Measurements from ENCODE around the gene TMEM202.
A peak's percentile ranks its signal among the peaks of the same experiment; 100 is the strongest.
"Not testable (repeated sequence)": the region's sequence is repeated elsewhere in the genome, so short reads cannot be mapped to it uniquely, and the experiment has no call there.

The TMEM202 gene

DNA sequence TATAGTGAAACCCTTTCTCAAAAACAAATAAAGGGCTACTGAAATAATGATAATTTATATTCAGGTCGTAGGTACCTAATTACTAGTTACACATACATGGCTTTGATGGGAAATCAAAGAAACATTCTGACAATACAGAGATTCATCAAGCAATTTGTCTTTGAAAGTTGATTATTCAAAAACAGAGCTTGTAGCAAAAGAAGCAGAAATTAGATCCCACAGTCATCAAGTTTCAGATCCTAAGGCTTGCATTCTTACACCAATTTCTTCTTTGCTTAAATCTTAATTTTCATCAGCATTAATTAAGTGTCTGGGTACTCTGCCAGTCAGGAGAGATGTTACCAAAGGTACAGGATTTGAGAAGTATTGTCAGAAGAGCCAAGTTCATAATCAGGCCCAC is 20.8 kb upstream of the TMEM202 start:
- TF ChIP-seq, protein P1, sequence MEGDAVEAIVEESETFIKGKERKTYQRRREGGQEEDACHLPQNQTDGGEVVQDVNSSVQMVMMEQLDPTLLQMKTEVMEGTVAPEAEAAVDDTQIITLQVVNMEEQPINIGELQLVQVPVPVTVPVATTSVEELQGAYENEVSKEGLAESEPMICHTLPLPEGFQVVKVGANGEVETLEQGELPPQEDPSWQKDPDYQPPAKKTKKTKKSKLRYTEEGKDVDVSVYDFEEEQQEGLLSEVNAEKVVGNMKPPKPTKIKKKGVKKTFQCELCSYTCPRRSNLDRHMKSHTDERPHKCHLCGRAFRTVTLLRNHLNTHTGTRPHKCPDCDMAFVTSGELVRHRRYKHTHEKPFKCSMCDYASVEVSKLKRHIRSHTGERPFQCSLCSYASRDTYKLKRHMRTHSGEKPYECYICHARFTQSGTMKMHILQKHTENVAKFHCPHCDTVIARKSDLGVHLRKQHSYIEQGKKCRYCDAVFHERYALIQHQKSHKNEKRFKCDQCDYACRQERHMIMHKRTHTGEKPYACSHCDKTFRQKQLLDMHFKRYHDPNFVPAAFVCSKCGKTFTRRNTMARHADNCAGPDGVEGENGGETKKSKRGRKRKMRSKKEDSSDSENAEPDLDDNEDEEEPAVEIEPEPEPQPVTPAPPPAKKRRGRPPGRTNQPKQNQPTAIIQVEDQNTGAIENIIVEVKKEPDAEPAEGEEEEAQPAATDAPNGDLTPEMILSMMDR (IDR thresholded peaks at IDR 0.05; ENCODE audit: control insufficient read depth, extremely low read depth, insufficient read depth), result no peak
- no peak overlapping the region for H3K4me3 ChIP-seq (ENCODE audit: low read depth, low read length)
- DNase-seq (ENCODE audit: low read depth), result no peak

DNA sequence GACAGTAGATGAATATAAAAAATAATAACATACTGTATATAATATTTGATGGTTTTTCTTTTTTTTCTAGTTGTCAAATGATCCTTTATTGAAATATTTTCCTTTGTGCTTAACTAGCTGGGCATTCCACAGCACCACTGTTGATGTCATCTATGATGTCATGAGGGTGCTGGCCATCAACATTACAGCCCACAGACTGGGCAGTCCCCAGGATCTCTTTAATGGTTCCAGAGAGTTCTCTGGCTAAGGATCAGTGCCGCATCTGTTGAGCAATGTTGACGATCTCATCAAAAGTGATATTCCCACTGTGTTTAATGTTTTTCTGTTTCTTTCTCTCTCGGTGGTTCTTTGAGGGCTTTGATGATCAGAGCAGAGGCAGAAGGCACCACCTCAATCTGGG is 19.0 kb upstream of the TMEM202 start:
- not testable (repeated sequence) for H3K4me3 ChIP-seq (ENCODE audit: low read depth, low read length); DNase-seq (ENCODE audit: low read depth)

DNA sequence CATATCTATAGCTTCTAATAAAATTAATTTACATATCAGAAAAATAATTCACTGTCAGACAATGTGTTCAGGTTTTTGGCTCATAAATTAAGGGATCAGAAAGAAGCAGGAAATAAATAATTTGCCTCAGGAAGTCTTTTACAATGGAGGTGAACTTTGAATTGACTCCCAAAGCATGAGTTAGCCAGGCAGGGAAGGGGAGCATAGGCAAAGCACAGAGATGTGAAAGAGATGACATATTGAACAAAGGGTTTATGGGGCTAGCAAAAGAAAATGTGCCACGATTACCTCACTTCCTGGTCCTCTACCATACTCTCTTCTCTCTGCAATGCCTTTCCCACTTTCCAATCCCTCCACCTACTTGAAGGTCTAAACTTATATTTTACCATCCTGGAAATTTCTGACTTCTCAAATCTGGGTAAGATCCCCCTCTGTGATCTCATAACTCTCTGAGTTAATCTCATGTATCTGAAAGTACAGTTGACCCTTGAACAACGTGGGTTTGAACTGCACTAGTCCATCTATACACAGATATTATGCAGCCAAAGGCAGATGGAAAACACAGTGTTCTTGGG is 18.2 kb upstream of the TMEM202 start:
- H3K4me3 ChIP-seq (ENCODE audit: low read depth, low read length), result no peak overlapping the region
- TF ChIP-seq, protein P1 (IDR thresholded peaks at IDR 0.05; ENCODE audit: control insufficient read depth, extremely low read depth, insufficient read depth), result no peak
- DNase-seq (ENCODE audit: low read depth), result no peak

DNA sequence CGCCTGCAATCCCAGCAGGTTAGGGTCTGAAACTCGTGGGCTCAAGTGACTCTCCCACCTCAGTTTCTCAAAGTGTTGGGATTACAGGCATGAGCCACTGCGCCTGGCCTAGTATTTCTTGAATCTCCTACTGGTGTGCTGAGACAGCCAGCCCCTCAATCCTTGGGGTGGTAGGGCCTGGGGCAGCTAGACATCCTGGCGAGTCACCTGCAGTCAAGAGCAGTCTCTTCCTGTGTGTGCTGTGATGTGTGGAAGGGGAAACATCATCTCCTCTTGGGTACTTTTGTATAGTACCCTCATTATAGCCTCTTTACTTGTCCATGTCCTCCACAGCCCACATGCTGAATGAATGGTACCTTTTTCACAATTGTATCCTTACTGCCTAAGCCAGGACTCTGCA is 17.4 kb upstream of the TMEM202 start:
- TF ChIP-seq, protein P1 (IDR thresholded peaks at IDR 0.05; ENCODE audit: control insufficient read depth, extremely low read depth, insufficient read depth), result no peak
- H3K4me3 ChIP-seq (ENCODE audit: low read depth, low read length), result no peak overlapping the region
- DNase-seq (ENCODE audit: low read depth), result no peak

DNA sequence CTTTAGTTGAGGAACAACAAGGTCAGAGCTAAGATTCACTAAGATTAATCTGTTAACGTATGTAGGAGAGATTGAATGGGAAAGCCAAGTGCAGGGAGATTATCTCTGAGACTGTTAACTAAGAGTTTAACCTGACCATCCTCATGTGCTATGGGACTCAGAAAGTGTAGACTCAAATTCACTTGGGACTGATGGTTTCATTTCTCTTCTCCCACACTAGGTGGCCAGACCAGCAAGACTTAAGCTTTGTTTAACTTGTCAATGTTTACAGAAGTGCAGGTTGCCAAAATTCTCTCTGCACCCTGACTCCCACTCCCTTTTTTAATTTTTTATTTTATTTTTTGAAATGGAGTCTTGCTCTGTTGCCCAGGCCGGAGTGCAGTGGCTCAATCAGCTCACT is 16.0 kb upstream of the TMEM202 start:
- no peak overlapping the region for H3K4me3 ChIP-seq (ENCODE audit: low read depth, low read length)

DNA sequence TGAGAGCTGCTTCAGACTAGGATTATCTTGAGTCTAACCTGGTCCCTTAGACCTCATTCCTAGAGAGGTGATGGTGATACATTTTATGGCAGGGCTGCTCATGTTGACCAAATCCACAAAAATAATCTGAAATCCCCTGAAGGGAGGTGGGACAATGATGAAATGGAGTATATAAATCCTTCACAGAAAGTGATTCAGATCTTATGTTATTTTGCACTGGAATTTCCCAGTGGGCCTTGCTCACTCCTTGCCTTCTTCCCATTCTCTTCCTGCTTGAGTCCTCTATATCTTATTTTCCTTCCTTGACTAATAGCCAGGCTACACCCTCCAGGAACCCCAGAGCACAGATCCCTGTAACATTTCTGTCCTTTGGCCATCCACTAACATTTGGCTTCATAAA is 10.4 kb upstream of the TMEM202 start:
- no peak overlapping the region for H3K4me3 ChIP-seq (ENCODE audit: low read depth, low read length)
- TF ChIP-seq, protein P1 (IDR thresholded peaks at IDR 0.05; ENCODE audit: control insufficient read depth, extremely low read depth, insufficient read depth), result no peak
- DNase-seq (ENCODE audit: low read depth), result no peak

More for the DNA sequence above, 16.0 kb upstream of the TMEM202 start:
- TF ChIP-seq, protein P1 (IDR thresholded peaks at IDR 0.05; ENCODE audit: control insufficient read depth, extremely low read depth, insufficient read depth), result peak; percentile 54
- peak; percentile 32 for DNase-seq (ENCODE audit: low read depth)

DNA sequence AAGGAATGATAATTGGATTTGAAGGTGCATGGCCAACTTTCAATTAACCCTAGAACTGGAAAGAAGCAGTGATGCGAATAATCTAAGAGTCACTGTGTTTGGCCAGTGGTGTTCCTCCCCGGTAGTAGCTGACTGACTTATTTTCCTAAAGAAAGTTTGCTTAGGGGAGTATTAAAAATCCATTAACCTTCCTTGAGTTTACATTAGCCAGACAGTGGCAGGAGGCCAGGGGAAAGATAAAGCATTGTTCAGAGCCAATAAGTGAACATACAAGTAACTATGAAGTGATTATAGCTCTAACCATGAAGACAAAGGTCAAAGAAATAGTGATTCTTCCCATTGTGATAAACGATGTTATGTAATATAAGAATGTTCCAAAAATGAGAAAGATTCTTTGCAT is 8.9 kb upstream of the TMEM202 start:
- peak; percentile 75 for DNase-seq (ENCODE audit: low read depth)
- TF ChIP-seq, protein P1 (IDR thresholded peaks at IDR 0.05; ENCODE audit: control insufficient read depth, extremely low read depth, insufficient read depth), result no peak
- H3K4me3 ChIP-seq (ENCODE audit: low read depth, low read length), result no peak overlapping the region

DNA sequence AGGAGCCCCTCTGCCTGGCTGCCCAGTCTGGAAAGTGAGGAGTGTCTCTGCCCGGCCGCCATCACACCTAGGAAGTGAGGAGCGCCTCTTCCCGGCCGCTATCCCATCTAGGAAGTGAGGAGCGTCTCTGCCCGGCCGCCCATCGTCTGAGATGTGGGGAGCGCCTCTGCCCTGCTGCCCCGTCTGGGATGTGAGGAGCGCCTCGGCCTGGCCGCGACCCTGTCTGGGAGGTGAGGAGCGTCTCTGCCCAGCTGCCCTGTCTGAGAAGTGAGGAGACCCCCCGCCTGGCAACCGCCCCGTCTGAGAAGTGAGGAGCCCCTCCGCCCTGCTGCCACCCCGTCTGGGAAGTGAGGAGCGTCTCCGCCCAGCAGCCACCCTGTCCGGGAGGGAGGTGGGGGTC is 1.8 kb upstream of the TMEM202 start:
- not testable (repeated sequence) for H3K4me3 ChIP-seq (ENCODE audit: low read depth, low read length); DNase-seq (ENCODE audit: low read depth)
